ENCODE results near the gene LIPM. TPM values are rescaled to one million over a fixed set of nuclear protein-coding genes. Genes with fewer than 3 reads are reported as not detected.

LIPM gene
- total and polyA plus RNA-seq, 4 donors = not detected

- Histone ChIP-seq H3K27me3 (ENCODE audit: control insufficient read depth in 3 of 3, insufficient read depth in 3 of 3, low read length in 2 of 3) (no peaks in the 10 kb centered on the region), H3K9ac (ENCODE audit: insufficient read depth in 1 of 2, low read length in 2 of 2) (no peak overlapping the region), H3K36me3 (ENCODE audit: control insufficient read depth in 4 of 4, insufficient read depth in 4 of 4, low read length in 4 of 4) (no peaks in the 10 kb centered on the region), H3K27ac (ENCODE audit: low read depth in 1 of 2, low read length in 1 of 2) (no peak overlapping the region), H3K9me3 (ENCODE audit: control insufficient read depth in 4 of 4, insufficient read depth in 3 of 4, low read length in 3 of 4) (no peaks in the 10 kb centered on the region), H3K4me3 (no peak overlapping the region), H3K4me1 (ENCODE audit: control insufficient read depth in 5 of 5, insufficient read depth in 5 of 5, low read length in 5 of 5) (no peaks in the 10 kb centered on the region)
- ATAC-seq (ENCODE audit: insufficient read depth, low FRiP score) (no peak), DNase-seq (no peak)
- no peak for TF ChIP-seq CTCF (IDR thresholded peaks at IDR 0.05; ENCODE audit: control extremely low read depth, extremely low read depth)
- 93 to 95% methylated on average over 2 of the region's 2 CpGs for WGBS, 2 donors
These were observed 25.1 kb downstream of the LIPM start for GRCh38 chr10:88827671-88828070.

GRCh38 chr10:88828310-88828709 lies 25.8 kb downstream of the LIPM start:
- 62 to 80% methylated on average over 1 of the region's 1 CpG for WGBS, 2 donors
- Histone ChIP-seq H3K36me3 (ENCODE audit: control insufficient read depth in 4 of 4, insufficient read depth in 4 of 4, low read length in 4 of 4) (no peaks in the 10 kb centered on the region), H3K27ac (ENCODE audit: low read depth in 1 of 2, low read length in 1 of 2) (no peak overlapping the region), H3K4me3 (no peak overlapping the region), H3K27me3 (ENCODE audit: control insufficient read depth in 3 of 3, insufficient read depth in 3 of 3, low read length in 2 of 3) (no peaks in the 10 kb centered on the region), H3K9me3 (ENCODE audit: control insufficient read depth in 4 of 4, insufficient read depth in 3 of 4, low read length in 3 of 4) (no peaks in the 10 kb centered on the region), H3K4me1 (ENCODE audit: control insufficient read depth in 5 of 5, insufficient read depth in 5 of 5, low read length in 5 of 5) (no peaks in the 10 kb centered on the region), H3K9ac (ENCODE audit: insufficient read depth in 1 of 2, low read length in 2 of 2) (no peak overlapping the region)
- DNase-seq = no peak
- ATAC-seq (ENCODE audit: insufficient read depth, low FRiP score) = no peak
- TF ChIP-seq CTCF (IDR thresholded peaks at IDR 0.05; ENCODE audit: control extremely low read depth, extremely low read depth) = no peak

- no peak overlapping the region for H3K27ac ChIP-seq (ENCODE audit: low read depth in 1 of 2, low read length in 1 of 2)
- no peak overlapping the region for H3K4me3 ChIP-seq
- no peaks in the 10 kb centered on the region for H3K4me1 ChIP-seq (ENCODE audit: control insufficient read depth in 5 of 5, insufficient read depth in 5 of 5, low read length in 5 of 5)
- no peaks in the 10 kb centered on the region for H3K36me3 ChIP-seq (ENCODE audit: control insufficient read depth in 4 of 4, insufficient read depth in 4 of 4, low read length in 4 of 4)
- DNase-seq (no peak), ATAC-seq (ENCODE audit: insufficient read depth, low FRiP score) (no peak)
- TF ChIP-seq CTCF (IDR thresholded peaks at IDR 0.05; ENCODE audit: control extremely low read depth, extremely low read depth) = no peak
- no peaks in the 10 kb centered on the region for H3K9me3 ChIP-seq (ENCODE audit: control insufficient read depth in 4 of 4, insufficient read depth in 3 of 4, low read length in 3 of 4)
- H3K9ac ChIP-seq (ENCODE audit: insufficient read depth in 1 of 2, low read length in 2 of 2) = no peak overlapping the region
- WGBS, 2 donors = 83 to 86% methylated on average over 9 of the region's 9 CpGs
- no peaks in the 10 kb centered on the region for H3K27me3 ChIP-seq (ENCODE audit: control insufficient read depth in 3 of 3, insufficient read depth in 3 of 3, low read length in 2 of 3)
These were observed 28.2 kb downstream of the LIPM start for GRCh38 chr10:88830643-88831268.

GRCh38 chr10:88831709-88832108 lies 29.2 kb downstream of the LIPM start:
- WGBS, 2 donors = 72 to 78% methylated on average over 8 of the region's 8 CpGs
- ATAC-seq (ENCODE audit: insufficient read depth, low FRiP score) = no peak

More at GRCh38 chr10:88831709-88832108, 29.2 kb downstream of the LIPM start:
- no peak for TF ChIP-seq CTCF (IDR thresholded peaks at IDR 0.05; ENCODE audit: control extremely low read depth, extremely low read depth)
- Histone ChIP-seq H3K36me3 (ENCODE audit: control insufficient read depth in 4 of 4, insufficient read depth in 4 of 4, low read length in 4 of 4) (no peaks in the 10 kb centered on the region), H3K27me3 (ENCODE audit: control insufficient read depth in 3 of 3, insufficient read depth in 3 of 3, low read length in 2 of 3) (no peaks in the 10 kb centered on the region), H3K9me3 (ENCODE audit: control insufficient read depth in 4 of 4, insufficient read depth in 3 of 4, low read length in 3 of 4) (no peaks in the 10 kb centered on the region), H3K9ac (ENCODE audit: insufficient read depth in 1 of 2, low read length in 2 of 2) (no peak overlapping the region), H3K4me1 (ENCODE audit: control insufficient read depth in 5 of 5, insufficient read depth in 5 of 5, low read length in 5 of 5) (no peaks in the 10 kb centered on the region), H3K27ac (ENCODE audit: low read depth in 1 of 2, low read length in 1 of 2) (no peak overlapping the region), H3K4me3 (no peak overlapping the region)
- no peak for DNase-seq
